GM12872 (cell line): ENCODE data around the gene DLD.

ENCODE experiments used
- CTCF ChIP-seq: IDR thresholded peaks from 3 replicates; pipeline ENCODE4 v1.5.1; 2011; ENCODE audit warnings: low read depth, mild to moderate bottlenecking, low read length, moderate library complexity; ENCODE audit not compliant: insufficient read depth

Gene DLD

GRCh38 chr7:107891636-107892366 lies 818 bp downstream of the DLD start:
- no peak for TF ChIP-seq CTCF

GRCh38 chr7:107898997-107899594 lies 8.1 kb downstream of the DLD start:
- TF ChIP-seq CTCF: no peak

GRCh38 chr7:107900496-107901015 lies 9.6 kb downstream of the DLD start:
- TF ChIP-seq CTCF: no peak

- TF ChIP-seq CTCF: no peak
Measured at GRCh38 chr7:107902381-107902780, 11.4 kb downstream of the DLD start.

- no peak for TF ChIP-seq CTCF
Measured at GRCh38 chr7:107907790-107908189, 16.8 kb downstream of the DLD start.

GRCh38 chr7:107909445-107909844 lies 18.5 kb downstream of the DLD start:
- no peak for TF ChIP-seq CTCF

GRCh38 chr7:107911981-107912380 lies 21.0 kb downstream of the DLD start:
- TF ChIP-seq CTCF: no peak
